GM10266 (cell line): ENCODE measurements around the gene DPYSL5.
"Not testable (repeated sequence)": the region's sequence is repeated elsewhere in the genome, so short reads cannot be mapped to it uniquely, and the experiment has no call there.

Source experiments
- DNase-seq: peaks from one replicate; pipeline ENCODE4 v3.0.0; 2012; ENCODE audit errors: extremely low spot score
- CTCF ChIP-seq: IDR thresholded peaks from 2 replicates; pipeline ENCODE4 v1.5.1; 2012; ENCODE audit warnings: mild to moderate bottlenecking, low read depth; ENCODE audit not compliant: control insufficient read depth, insufficient read depth; ENCODE audit errors: missing control alignments

DPYSL5 gene

DNA sequence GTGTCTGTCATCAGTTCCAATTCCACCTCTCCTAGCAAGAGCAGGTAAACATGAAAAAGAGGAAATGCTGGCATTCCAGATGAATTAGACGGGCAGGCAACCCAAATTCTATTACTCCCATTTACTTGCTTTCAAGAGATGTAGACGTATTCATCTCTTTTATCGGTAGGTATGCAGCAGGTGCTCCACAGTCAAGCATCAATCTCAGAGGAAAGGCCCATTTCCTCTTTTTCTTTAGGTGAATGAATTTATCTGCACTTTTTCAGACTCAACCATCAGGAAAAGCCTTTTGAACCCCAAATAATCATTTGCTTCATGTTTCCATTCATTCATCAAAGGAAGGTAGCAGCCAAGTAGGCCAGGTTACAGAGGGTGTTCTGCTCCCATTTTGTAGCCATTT lies 27.9 kb downstream of the DPYSL5 start:
- DNase-seq, result no peak
- no peak for TF ChIP-seq CTCF

GRCh38 chr2:26876260-26876659 lies 28.3 kb downstream of the DPYSL5 start:
- TF ChIP-seq CTCF, result no peak
- DNase-seq, result no peak

GRCh38 chr2:26877276-26877675 lies 29.3 kb downstream of the DPYSL5 start:
- no peak for TF ChIP-seq CTCF
- no peak for DNase-seq

- DNase-seq, result no peak
- TF ChIP-seq CTCF, result no peak
These were observed 32.2 kb downstream of the DPYSL5 start for GRCh38 chr2:26880161-26880560.

- no peak for TF ChIP-seq CTCF
- no peak for DNase-seq
These were observed 33.0 kb downstream of the DPYSL5 start for GRCh38 chr2:26880910-26881435.

DNA sequence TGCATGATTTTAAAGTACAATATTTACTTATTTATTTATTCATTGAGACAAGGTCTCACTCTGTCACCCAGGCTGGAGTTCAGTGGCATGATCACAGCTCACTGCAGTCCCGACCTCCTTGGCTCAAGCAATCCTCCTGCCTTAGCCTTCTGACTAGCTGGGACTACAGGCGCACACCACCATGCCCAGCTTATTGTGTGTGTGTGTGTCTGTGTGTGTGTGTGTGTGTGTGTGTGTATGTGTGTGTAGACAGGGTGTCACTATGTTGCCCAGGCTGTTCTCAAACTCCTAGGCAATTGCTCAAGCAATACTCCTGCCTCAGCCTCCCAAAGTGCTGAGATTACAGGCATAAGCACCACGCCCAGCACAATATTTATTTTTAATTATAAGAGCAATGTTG lies 34.3 kb downstream of the DPYSL5 start:
- not testable (repeated sequence) for DNase-seq

DNA sequence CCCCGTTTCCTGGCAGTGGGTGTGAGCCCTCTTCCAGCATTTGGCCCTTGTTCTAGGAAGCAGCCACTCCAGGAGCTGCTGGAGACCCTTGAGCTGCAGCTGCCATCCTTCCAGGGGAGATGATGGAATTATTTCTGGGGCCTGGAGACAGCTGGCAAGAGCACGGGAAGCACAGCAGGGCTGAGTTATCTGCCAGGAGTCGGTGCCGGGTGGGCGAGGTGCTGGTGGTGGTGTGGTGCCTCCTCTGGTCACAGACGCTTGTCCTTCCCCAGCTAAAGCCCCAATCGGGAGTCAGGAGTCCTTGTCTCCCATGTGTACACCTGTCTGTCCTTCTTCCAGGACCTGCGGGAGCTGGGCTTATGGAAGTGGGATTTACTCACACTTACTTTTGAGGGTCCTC lies 36.0 kb downstream of the DPYSL5 start:
- no peak for TF ChIP-seq CTCF

GRCh38 chr2:26884486-26884885 lies 36.6 kb downstream of the DPYSL5 start:
- TF ChIP-seq CTCF, result no peak
- no peak for DNase-seq

More for the DNA sequence above, 36.0 kb downstream of the DPYSL5 start:
- no peak for DNase-seq
